NOMO-1 (cell line): ENCODE data around the gene NECAP2.
"Not testable (repeated sequence)": the region's sequence is repeated elsewhere in the genome, so short reads cannot be mapped to it uniquely, and the experiment has no call there.

Experiments
- DNase-seq, 2 experiments: peaks; one replicate each; lab custom pipeline; 2025; ENCODE audit not compliant: unreplicated experiment in 2 of 2; lab: John Stamatoyannopoulos, UW

Gene NECAP2

GRCh38 chr1:16456151-16456550 is 15.6 kb downstream of the NECAP2 start:
- DNase-seq = not testable (repeated sequence)

GRCh38 chr1:16458831-16459230 is 18.3 kb downstream of the NECAP2 start:
- DNase-seq = no peak

- no peak for DNase-seq
Measured at GRCh38 chr1:16459352-16459925, 18.9 kb downstream of the NECAP2 start.

GRCh38 chr1:16461681-16462080 is 21.2 kb downstream of the NECAP2 start:
- DNase-seq = no peak

- DNase-seq = no peak
Measured at GRCh38 chr1:16462773-16463330, 22.3 kb downstream of the NECAP2 start.

- DNase-seq = no peak
Measured at GRCh38 chr1:16464917-16465625, 24.5 kb downstream of the NECAP2 start.

GRCh38 chr1:16468558-16468957 is 28.0 kb downstream of the NECAP2 start:
- no peak for DNase-seq

GRCh38 chr1:16474166-16474800 is 33.8 kb downstream of the NECAP2 start:
- no peak for DNase-seq

GRCh38 chr1:16474891-16475290 is 34.4 kb downstream of the NECAP2 start:
- not testable (repeated sequence) for DNase-seq

- not testable (repeated sequence) for DNase-seq
Measured at GRCh38 chr1:16475771-16476770, 35.5 kb downstream of the NECAP2 start.

GRCh38 chr1:16478091-16478490 is 37.6 kb downstream of the NECAP2 start:
- DNase-seq = no peak

- not testable (repeated sequence) for DNase-seq
Measured at GRCh38 chr1:16483146-16483545, 42.6 kb downstream of the NECAP2 start.

GRCh38 chr1:16483639-16484500 is 43.3 kb downstream of the NECAP2 start:
- DNase-seq = not testable (repeated sequence)

GRCh38 chr1:16484501-16484835 is 43.9 kb downstream of the NECAP2 start:
- no peak for DNase-seq

GRCh38 chr1:16484931-16485330 is 44.4 kb downstream of the NECAP2 start:
- DNase-seq = no peak

GRCh38 chr1:16486316-16486715 is 45.8 kb downstream of the NECAP2 start:
- DNase-seq = not testable (repeated sequence)

GRCh38 chr1:16487011-16487410 is 46.5 kb downstream of the NECAP2 start:
- not testable (repeated sequence) for DNase-seq

- not testable (repeated sequence) for DNase-seq
Measured at GRCh38 chr1:16489195-16489880, 48.8 kb downstream of the NECAP2 start.

- DNase-seq = no peak
Measured at GRCh38 chr1:16491056-16491675, 50.6 kb downstream of the NECAP2 start.
